ENCODE measurements around the gene WDR81.

DNA sequence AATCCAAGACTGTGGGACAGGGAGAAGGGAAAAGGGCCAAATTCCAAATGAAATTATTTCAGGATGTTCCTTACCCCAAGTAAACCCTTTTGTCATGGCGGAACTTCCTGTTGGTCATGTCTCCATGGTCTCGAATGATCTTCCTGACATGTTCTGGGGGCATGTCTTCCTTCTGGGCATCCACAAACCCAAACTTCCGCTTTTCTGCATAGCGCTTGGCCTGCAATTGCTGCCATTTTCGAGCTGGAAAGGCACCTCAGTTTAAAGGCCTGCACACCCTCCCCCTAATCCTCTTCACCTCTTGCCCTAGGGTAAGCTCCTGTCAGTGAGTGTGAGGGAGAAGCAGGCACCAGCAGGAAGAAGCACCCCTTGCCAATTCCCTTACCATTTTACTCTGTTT, 41.0 kb upstream of the WDR81 start:
- TF ChIP-seq TCF7L2 (IDR thresholded peaks at IDR 0.05; ENCODE audit: low read depth, low read length) (no peak), POLR2AphosphoS5 (IDR thresholded peaks at IDR 0.05; ENCODE audit: low read depth, low read length) (no peak)
- TF ChIP-seq, protein P1, sequence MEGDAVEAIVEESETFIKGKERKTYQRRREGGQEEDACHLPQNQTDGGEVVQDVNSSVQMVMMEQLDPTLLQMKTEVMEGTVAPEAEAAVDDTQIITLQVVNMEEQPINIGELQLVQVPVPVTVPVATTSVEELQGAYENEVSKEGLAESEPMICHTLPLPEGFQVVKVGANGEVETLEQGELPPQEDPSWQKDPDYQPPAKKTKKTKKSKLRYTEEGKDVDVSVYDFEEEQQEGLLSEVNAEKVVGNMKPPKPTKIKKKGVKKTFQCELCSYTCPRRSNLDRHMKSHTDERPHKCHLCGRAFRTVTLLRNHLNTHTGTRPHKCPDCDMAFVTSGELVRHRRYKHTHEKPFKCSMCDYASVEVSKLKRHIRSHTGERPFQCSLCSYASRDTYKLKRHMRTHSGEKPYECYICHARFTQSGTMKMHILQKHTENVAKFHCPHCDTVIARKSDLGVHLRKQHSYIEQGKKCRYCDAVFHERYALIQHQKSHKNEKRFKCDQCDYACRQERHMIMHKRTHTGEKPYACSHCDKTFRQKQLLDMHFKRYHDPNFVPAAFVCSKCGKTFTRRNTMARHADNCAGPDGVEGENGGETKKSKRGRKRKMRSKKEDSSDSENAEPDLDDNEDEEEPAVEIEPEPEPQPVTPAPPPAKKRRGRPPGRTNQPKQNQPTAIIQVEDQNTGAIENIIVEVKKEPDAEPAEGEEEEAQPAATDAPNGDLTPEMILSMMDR (IDR thresholded peaks at IDR 0.05) = no peak
- TF ChIP-seq, protein P2, sequence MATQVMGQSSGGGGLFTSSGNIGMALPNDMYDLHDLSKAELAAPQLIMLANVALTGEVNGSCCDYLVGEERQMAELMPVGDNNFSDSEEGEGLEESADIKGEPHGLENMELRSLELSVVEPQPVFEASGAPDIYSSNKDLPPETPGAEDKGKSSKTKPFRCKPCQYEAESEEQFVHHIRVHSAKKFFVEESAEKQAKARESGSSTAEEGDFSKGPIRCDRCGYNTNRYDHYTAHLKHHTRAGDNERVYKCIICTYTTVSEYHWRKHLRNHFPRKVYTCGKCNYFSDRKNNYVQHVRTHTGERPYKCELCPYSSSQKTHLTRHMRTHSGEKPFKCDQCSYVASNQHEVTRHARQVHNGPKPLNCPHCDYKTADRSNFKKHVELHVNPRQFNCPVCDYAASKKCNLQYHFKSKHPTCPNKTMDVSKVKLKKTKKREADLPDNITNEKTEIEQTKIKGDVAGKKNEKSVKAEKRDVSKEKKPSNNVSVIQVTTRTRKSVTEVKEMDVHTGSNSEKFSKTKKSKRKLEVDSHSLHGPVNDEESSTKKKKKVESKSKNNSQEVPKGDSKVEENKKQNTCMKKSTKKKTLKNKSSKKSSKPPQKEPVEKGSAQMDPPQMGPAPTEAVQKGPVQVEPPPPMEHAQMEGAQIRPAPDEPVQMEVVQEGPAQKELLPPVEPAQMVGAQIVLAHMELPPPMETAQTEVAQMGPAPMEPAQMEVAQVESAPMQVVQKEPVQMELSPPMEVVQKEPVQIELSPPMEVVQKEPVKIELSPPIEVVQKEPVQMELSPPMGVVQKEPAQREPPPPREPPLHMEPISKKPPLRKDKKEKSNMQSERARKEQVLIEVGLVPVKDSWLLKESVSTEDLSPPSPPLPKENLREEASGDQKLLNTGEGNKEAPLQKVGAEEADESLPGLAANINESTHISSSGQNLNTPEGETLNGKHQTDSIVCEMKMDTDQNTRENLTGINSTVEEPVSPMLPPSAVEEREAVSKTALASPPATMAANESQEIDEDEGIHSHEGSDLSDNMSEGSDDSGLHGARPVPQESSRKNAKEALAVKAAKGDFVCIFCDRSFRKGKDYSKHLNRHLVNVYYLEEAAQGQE (IDR thresholded peaks at IDR 0.05; ENCODE audit: insufficient read depth in 1 of 2, low read depth in 2 of 2, low read length in 1 of 2) = no peak

Data from Panc1 (cell line).